ENCODE data around the gene ARHGAP6.

The ARHGAP6 gene

DNA sequence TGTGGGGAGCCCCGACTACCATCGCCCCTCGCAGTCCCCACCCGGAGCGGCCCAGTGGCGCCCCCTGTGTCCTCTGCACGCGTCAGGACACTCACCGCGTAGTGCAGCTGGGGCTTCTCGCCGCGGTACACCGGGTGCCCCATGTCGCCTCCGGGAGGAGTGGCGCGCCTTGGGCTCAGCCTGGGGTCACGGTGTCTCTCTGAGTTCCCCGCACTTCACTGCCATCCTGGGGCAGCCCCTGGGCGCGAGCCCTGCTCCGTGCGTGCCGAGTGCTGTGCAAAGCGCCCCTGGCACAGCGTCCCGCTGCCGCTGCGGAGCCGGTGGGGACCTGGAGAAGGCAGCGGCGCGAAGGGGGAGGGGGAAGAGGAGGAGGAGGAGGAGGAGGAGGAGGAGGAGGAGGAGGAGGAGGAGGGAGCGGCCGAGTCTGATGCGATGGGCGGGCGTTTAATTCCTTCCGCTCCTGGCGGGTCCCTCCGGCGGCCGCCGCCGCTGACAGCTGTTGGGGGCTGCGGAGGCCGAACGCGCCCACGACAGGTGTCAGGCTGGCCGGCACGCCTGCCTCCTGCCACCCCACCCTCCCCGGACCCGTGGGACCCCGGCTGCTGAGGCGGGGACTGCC is 238.2 kb downstream of the ARHGAP6 start:
- peak overlapping the region; percentile 59 for H3K4me3 ChIP-seq (ENCODE audit: low read depth, low read length)
- TF ChIP-seq, protein P1, sequence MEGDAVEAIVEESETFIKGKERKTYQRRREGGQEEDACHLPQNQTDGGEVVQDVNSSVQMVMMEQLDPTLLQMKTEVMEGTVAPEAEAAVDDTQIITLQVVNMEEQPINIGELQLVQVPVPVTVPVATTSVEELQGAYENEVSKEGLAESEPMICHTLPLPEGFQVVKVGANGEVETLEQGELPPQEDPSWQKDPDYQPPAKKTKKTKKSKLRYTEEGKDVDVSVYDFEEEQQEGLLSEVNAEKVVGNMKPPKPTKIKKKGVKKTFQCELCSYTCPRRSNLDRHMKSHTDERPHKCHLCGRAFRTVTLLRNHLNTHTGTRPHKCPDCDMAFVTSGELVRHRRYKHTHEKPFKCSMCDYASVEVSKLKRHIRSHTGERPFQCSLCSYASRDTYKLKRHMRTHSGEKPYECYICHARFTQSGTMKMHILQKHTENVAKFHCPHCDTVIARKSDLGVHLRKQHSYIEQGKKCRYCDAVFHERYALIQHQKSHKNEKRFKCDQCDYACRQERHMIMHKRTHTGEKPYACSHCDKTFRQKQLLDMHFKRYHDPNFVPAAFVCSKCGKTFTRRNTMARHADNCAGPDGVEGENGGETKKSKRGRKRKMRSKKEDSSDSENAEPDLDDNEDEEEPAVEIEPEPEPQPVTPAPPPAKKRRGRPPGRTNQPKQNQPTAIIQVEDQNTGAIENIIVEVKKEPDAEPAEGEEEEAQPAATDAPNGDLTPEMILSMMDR (IDR thresholded peaks at IDR 0.05; ENCODE audit: low read depth, low read length), result peak; percentile 26; the same call in 1 of the 2 replicates

DNA sequence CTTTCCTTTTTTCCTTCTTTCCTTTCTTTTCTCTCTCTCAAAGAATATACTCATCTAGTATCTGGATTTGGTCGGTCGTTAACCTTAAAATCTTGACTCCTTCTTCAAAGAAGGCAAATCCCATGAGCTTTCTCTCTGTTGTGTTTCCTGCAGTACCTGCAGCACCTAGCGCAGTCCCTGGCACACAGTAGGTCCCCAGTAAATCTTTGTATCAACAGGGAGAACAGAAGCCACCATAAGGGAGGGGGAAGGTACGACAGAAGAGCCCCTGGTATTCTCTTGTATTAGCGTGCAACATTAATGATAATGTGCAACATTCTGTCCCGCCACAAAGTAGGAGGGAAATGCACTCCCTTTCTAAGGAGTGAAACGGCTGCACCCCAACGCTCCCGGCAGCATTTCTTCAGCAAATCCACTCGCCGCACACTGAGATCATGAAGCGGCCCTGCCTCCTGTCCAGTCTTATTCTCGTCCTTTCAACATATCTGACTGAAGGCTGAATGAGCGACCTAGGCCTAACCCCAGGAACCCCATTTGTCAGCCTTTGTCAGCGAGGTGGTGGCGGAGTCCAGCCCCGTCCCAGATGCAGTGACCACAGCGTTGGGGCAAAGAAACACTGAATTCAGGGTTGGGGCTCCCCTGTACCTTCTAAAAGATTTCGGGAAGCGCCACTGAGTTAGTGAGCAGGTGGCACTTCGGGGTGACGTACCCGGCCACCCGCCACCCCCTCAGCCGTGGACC is 238.8 kb downstream of the ARHGAP6 start:
- TF ChIP-seq, protein P1 (IDR thresholded peaks at IDR 0.05; ENCODE audit: low read depth, low read length), result no peak
- H3K4me3 ChIP-seq (ENCODE audit: low read depth, low read length), result peak overlapping the region; percentile 59

DNA sequence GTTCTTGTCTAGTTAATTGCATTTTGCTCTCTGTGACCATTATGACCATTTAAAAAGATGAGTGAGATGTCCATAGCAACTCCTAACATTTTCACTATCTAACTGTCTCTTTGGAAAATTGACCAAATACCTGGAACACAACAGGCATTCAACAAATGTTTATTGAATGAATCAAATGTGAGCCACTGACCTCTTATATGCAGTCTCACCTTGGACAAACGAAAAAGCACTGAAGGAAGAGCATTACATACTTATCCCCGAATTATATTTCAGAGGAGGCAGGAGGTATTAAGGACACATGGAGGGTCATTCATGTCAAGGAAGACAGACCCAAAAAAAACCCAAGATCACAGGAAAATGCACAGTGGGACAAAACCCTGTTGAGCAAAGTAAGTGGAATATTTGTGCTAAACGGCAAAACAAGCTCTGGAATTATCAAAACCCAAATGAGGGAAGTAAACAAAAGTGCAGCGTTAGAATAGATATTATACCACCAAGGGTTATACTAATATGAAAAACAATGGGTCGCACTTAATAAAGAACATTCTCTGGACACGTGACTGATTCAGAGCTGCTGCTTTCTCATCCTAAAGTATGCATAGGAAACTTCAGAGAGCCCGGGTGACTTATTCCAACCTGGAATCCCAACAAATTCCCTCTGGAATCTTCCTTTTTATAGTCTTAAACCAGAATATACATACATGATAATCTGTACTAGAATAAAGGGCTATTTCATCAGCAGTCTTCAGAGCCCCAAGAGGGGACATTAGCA is 240.6 kb downstream of the ARHGAP6 start:
- TF ChIP-seq, protein P1 (IDR thresholded peaks at IDR 0.05; ENCODE audit: low read depth, low read length), result no peak
- no peak overlapping the region for H3K4me3 ChIP-seq (ENCODE audit: low read depth, low read length)

DNA sequence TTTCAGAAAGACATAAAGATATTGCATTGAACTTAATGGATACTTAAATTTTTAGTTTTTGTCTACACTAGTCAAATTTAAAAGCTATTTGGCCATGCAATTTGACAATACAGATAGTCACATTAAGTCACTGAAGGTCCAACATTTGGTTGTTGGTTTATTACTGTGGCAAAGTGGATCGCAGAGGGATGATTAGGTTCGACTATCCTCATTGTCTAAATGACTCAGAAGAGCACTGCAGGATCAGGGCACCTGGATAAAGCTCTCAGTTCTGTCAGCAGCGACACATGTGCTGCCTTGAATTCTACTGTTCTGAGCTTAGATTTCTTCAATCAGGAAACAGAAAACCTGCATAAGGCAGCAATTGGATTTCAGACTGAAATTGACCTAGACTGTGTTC is 241.8 kb downstream of the ARHGAP6 start:
- TF ChIP-seq, protein P1 (IDR thresholded peaks at IDR 0.05; ENCODE audit: low read depth, low read length), result no peak
- H3K4me3 ChIP-seq (ENCODE audit: low read depth, low read length), result no peak overlapping the region

DNA sequence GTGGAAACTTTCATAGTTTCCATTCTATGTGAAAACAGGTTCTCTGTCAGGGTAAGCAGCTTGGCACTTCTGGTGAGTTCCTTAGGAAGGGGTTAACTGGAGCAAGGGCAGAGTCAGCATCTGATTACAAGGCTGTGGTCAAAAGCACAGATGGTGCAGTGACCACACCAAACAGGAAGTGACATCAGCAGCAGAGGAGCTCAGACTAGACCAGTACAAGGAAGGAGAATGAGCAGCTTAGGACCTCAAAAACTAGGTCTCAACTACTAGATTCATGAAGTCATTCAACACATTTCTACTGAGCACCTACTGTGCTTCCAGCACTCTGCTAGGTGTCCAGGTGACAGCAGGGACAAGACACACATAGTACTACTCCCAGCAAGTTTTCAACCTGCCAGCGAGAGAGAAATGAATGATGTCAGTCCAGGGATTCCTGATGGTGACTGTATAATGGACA is 242.3 kb downstream of the ARHGAP6 start:
- H3K4me3 ChIP-seq (ENCODE audit: low read depth, low read length), result no peak overlapping the region
- TF ChIP-seq, protein P1 (IDR thresholded peaks at IDR 0.05; ENCODE audit: low read depth, low read length), result no peak

DNA sequence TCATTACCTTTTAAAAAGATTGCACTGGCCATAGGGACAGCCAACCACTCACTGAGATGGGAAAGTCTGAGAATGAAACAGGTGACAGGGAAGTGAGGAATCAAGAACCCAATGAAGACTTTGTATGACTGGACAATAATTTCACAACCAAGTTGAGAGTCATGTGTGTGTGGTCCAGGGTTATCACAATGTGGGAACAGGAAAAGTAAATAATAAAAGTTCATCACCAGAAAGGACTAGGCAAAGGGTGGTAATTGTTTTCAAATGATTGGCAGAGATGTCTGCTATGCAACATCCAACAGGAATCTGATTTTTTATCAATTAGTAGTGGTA is 243.2 kb downstream of the ARHGAP6 start:
- TF ChIP-seq, protein P1 (IDR thresholded peaks at IDR 0.05; ENCODE audit: low read depth, low read length), result no peak
- no peak overlapping the region for H3K4me3 ChIP-seq (ENCODE audit: low read depth, low read length)
